ENCODE measurements around the gene EIF3K.
"Not testable (repeated sequence)": the region's sequence is repeated elsewhere in the genome, so short reads cannot be mapped to it uniquely, and the experiment has no call there.

The EIF3K gene

GRCh38 chr19:38618590-38619360, at the start of gene EIF3K:
Gene EIF3K (plus strand): TSS chr19:38619188. CDS start chr19:38619269, 81 bp downstream.
- peak; percentile 98 for DNase-seq

- no peak for DNase-seq
These were observed 49.5 kb upstream of the EIF3K start for GRCh38 chr19:38569368-38569983.

GRCh38 chr19:38571682-38572081, 47.3 kb upstream of the EIF3K start:
- no peak for DNase-seq

GRCh38 chr19:38577826-38578225, 41.2 kb upstream of the EIF3K start:
- DNase-seq, result no peak

DNA sequence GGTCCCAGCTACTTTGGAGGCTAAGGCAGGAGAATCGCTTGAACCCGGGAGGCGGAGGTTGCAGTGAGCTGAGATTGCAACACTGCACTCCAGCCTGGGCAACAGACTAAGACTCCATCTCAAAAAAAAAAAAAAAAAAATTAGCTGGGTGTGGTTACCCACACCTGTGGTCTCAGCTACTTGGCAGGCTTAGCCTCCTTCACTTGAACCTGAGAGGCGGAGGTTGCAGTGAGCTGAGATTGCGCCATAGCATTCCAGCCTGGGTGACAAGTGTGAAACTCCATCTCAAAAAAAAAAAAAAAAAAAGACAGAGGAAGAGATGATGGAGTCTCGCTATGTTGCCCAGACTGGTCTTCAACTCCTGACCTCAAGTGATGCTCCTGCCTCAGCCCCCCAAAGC, 39.7 kb upstream of the EIF3K start:
- peak; percentile 24 for DNase-seq

DNA sequence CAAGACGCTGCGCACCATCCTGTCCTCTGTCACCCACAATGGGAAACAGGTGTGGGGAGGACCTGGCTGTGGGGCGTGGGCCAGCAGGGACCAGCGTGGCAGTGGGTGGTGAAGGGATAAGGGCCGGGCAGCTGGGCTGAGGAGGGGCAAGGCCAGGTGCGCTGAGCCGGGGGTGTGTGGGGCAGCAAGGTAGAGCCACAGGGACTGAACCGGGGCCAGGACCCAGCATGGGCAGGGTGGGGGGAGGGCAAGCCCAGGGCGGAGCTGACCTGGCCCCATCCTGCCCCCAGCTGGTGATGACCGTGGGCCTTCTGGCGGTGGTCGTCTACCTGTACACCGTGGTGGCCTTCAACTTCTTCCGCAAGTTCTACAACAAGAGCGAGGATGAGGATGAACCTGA, 38.9 kb upstream of the EIF3K start:
- no peak for DNase-seq

GRCh38 chr19:38583219-38583984, 35.6 kb upstream of the EIF3K start:
- DNase-seq, result no peak

GRCh38 chr19:38583985-38584305, 35.0 kb upstream of the EIF3K start:
- DNase-seq, result no peak

DNA sequence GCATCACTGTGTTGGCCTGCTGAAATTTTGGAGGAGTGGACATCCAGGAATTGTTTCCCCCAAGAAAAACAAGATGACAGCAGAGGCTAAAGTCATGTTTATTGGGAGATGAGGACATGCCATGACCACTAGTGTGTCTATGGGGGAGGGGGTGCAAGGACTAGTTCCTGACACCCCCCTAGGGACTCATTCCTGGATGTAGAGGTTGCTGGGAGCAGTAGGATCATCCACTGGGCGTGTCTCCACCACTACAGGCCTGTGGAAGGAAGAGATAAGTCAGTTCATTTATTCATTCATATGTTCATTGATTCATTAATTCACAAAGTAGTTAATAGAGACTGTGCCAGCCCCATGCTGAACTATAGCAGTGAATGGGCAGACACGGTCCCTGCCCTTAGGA, 31.4 kb upstream of the EIF3K start:
- no peak for DNase-seq

- DNase-seq, result no peak
These were observed 30.9 kb upstream of the EIF3K start for GRCh38 chr19:38588041-38588440.

- no peak for DNase-seq
These were observed 26.0 kb upstream of the EIF3K start for GRCh38 chr19:38592940-38593339.

GRCh38 chr19:38596057-38596981, 22.7 kb upstream of the EIF3K start:
- peak; percentile 10 for DNase-seq

DNA sequence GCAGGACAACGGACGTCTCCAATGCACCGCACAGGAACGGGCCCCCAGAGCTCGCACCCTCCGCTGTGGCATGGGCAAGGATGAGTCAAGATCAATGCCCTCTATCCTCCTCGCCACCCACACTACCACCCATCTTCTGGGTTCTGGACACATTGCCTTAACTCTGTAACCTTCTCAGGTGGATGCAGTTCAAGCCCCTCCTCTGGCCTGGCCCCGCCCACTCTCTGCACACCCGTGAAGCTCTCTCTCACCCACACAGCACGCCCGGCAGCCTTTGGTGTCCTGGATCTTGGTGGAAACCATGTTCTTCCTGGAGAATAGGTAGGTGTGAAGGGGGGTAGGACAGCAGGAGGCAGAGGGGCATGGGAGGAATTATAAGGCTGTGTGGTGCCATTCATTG, 21.9 kb upstream of the EIF3K start:
- no peak for DNase-seq

DNA sequence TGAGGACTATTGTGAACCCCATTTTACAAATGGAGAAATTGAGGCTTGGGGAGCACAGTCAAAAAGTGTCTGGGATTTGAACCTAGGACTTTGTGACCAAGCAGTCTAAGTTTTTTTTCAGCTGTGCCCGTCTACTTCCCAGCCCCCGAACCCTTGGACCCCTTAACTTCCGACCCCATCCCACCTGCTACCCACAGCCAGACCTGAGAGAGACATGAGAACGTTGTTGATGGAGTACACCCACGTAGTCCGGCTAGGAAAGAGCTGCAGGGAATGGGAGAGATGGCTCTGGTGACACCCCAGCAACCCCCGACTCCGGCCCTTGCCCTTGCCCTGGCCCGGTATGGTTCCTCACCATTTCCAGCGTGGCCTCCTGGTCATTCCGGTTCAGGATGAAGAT, 19.3 kb upstream of the EIF3K start:
- no peak for DNase-seq

- DNase-seq, result not testable (repeated sequence)
These were observed 16.1 kb upstream of the EIF3K start for GRCh38 chr19:38602856-38603255.

- no peak for DNase-seq
These were observed 12.9 kb upstream of the EIF3K start for GRCh38 chr19:38606131-38606530.

DNA sequence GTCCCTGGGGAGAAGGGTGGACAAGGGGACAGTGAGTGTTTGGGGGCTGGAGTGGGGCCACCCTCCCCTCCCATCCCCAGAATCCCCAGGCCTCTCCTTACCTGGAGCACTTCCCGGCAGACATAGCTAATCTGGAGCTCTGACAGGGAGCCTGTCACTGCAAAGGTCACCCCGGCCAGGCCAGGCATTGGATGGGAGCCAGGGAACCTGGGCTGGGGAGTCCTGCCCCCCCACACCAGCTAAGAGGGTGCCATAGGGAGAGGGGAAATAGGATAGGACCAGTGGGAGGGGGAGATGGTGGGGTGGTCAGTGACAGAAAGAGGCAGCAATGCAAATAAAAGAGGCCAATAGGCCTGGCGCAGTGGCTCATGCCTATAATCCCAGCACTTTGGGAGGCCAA, 4.7 kb upstream of the EIF3K start:
- DNase-seq, result no peak

GRCh38 chr19:38615007-38615581, 3.9 kb upstream of the EIF3K start:
- no peak for DNase-seq

DNA sequence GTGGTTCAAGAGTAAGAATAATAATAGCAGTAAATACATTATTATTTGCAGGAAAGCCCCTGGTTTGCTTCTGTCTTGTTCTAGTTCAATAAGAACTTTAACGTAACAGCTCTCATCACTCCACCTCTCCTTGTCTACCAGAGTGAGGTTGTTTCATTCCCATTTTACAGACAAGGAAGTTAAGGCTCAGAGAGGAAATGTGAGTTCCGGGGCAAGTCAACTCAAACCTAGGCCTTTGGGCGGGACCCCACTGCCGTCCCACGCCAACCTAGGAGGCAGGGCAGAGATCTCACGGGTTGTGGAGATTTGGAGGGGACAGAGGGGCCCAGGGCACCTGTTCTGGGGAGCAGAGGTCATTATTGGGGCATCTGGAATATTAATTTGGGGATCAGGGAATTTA, 2.7 kb upstream of the EIF3K start:
- no peak for DNase-seq

DNA sequence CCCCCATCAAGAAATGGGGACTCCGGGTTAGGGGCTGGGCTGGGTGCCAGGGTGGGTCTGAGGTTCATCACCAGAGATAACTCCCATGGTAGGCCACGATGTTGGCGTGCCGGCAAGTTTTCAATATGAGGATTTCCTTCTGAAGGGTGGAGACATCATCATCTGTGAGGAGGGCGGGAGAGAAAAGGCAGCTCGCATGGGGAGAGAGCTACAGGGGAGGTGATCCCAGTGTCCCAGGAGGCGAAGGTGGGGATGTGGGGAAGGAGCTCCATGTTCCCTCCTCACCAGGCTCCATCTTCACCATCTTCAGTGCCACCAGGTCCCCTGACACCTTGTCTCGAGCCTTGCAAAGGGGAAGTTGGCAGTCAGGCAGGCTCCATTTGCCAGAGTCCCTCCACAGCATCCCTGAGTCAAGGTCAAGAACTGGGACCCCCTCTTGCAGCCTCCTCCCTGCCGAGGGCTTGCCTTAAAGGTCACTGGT, 1.7 kb upstream of the EIF3K start:
- no peak for DNase-seq

- peak; percentile 64 for DNase-seq
These were observed 1.0 kb upstream of the EIF3K start, which contains the start of gene MAP4K1 for GRCh38 chr19:38617764-38618589. Gene MAP4K1 (minus strand): TSS chr19:38617953. CDS start chr19:38617895, 58 bp downstream.

Measured in CD4-positive, alpha-beta T cell treated with Interleukin-12 subunit alpha and Interleukin-12 subunit beta, for 1 hour (primary cell).